Vagina (tissue), 2 donors: Measurements from ENCODE around the gene CUL7.

ENCODE experiments used
- POLR2A ChIP-seq, 2 donors: fragments of 450-650 bp; IDR thresholded peaks; one replicate each; pipeline ENCODE4 v1.6.1; 2017; ENCODE audit warnings: antibody characterized with exemption in 2 of 2, mild to moderate bottlenecking in 2 of 2, moderate library complexity in 2 of 2
- POLR2AphosphoS5 ChIP-seq, 2 donors: sonication (generic); formaldehyde crosslinking; IDR thresholded peaks; one replicate each; pipeline ENCODE4 v1.9.0; 2017; ENCODE audit warnings: antibody characterized with exemption in 2 of 2, mild to moderate bottlenecking in 2 of 2, low read depth in 1 of 2; ENCODE audit not compliant: insufficient read depth in 1 of 2
- TF ChIP-seq, protein P1 (sequence below), 3 experiments: fragments of 450-650 bp in 2 of 3; fragments of 200-600 bp in 1 of 3; sonication (generic) in 1 of 3; IDR thresholded peaks; one replicate each; pipeline ENCODE4 v1.5.1; 2017 to 2019; ENCODE audit warnings: antibody characterized with exemption in 3 of 3, mild to moderate bottlenecking in 2 of 3, moderate library complexity in 2 of 3

DNA sequence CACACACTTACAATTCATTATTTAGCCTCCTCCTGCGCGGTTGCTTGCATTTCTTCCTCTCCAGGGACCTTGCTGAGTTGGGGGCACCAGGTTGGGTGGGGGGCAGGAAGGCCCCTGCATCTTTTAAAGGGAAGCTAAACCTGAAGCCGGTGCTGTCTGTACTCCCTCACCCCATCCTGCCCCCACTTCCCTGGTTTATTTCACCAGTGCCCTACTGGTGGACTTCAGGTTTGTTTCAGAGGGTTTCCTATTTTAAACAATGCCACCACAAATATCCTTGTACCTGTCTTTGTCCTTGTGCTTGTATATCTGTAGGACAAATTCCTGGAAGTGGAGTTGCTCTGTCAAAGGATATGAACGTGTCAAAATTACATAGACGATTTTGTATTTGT is 43.4 kb upstream of the CUL7 start:
- TF ChIP-seq, protein P1, sequence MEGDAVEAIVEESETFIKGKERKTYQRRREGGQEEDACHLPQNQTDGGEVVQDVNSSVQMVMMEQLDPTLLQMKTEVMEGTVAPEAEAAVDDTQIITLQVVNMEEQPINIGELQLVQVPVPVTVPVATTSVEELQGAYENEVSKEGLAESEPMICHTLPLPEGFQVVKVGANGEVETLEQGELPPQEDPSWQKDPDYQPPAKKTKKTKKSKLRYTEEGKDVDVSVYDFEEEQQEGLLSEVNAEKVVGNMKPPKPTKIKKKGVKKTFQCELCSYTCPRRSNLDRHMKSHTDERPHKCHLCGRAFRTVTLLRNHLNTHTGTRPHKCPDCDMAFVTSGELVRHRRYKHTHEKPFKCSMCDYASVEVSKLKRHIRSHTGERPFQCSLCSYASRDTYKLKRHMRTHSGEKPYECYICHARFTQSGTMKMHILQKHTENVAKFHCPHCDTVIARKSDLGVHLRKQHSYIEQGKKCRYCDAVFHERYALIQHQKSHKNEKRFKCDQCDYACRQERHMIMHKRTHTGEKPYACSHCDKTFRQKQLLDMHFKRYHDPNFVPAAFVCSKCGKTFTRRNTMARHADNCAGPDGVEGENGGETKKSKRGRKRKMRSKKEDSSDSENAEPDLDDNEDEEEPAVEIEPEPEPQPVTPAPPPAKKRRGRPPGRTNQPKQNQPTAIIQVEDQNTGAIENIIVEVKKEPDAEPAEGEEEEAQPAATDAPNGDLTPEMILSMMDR (IDR thresholded peaks at IDR 0.05): no peak
- TF ChIP-seq POLR2A (IDR thresholded peaks at IDR 0.05) (no peak), POLR2AphosphoS5 (IDR thresholded peaks at IDR 0.05; ENCODE audit: insufficient read depth in 1 of 2, low read depth in 1 of 2) (no peak)
